A549 (cell line): ENCODE measurements around the gene SMAD6. TPM values are rescaled to one million over a fixed set of nuclear protein-coding genes. Genes with fewer than 3 reads are reported as not detected.
A peak's percentile ranks its signal among the peaks of the same experiment; 100 is the strongest.

Experiments
- ATAC-seq, 2 experiments: fragments of 200-7000 bp in 1 of 2; fragments of >200 bp in 1 of 2; cut with Nextera tagmentation in 1 of 2; cut with Tn5 transposase in 1 of 2; 3 replicates each; pipeline versions ENCODE4 v1.8.0 to v1.9.1; 2018 to 2020; ENCODE audit warnings: mild to moderate bottlenecking in 1 of 2, moderate library complexity in 1 of 2
- CTCF ChIA-PET: fragments of 300-600 bp; sonication (Branson Sonifier 250); formaldehyde crosslinking; extraction: SDS; loops from one replicate; lab custom pipeline; 2021; ENCODE audit warnings: antibody characterized with exemption, inconsistent platforms; lab: Yijun Ruan, JAX
- POLR2A ChIA-PET: fragments of 350-600 bp; formaldehyde crosslinking; extraction: SDS; loops from one replicate; lab custom pipeline; 2021; ENCODE audit warnings: antibody characterized with exemption, inconsistent platforms; lab: Yijun Ruan, JAX
- DNase-seq, 2 experiments: peaks; one replicate each; pipeline versions ENCODE4 v3.0.0 to v3.0.0-alpha.2; 2011 to 2016; ENCODE audit warnings: low read depth in 1 of 2, low spot score in 1 of 2
- FAIRE-seq: peaks from 2 replicates; lab custom pipeline; 2011; peaks lifted over from hg19 to GRCh38; lab: Jason Lieb, UNC
- H3K27ac ChIP-seq, 2 experiments: fragments of >200 bp; sonication (Bioruptor Twin); formaldehyde crosslinking; 3 replicates each; pipeline ENCODE4 v1.5.1; 2016 to 2017
- H3K4me1 ChIP-seq: fragments of >200 bp; sonication (Bioruptor Twin); formaldehyde crosslinking; 3 replicates; pipeline ENCODE4 v1.6.1; 2016
- H3K4me2 ChIP-seq: fragments of >200 bp; sonication (Bioruptor Twin); formaldehyde crosslinking; 3 replicates; pipeline ENCODE4 v1.6.1; 2016
- H3K4me3 ChIP-seq: fragments of >200 bp; sonication (Bioruptor Twin); formaldehyde crosslinking; 3 replicates; pipeline ENCODE4 v1.5.1; 2016
- H3K9me3 ChIP-seq: fragments of >200 bp; sonication (Bioruptor Twin); formaldehyde crosslinking; 3 replicates; pipeline ENCODE4 v1.6.1; 2016
- BCL3 ChIP-seq: fragments of >200 bp; sonication (Bioruptor Twin); formaldehyde crosslinking; IDR thresholded peaks from 3 replicates; pipeline ENCODE4 v1.6.1; 2016
- CEBPB ChIP-seq, 2 experiments: fragments of >200 bp in 1 of 2; sonication (Bioruptor Twin) in 1 of 2; formaldehyde crosslinking in 1 of 2; IDR thresholded peaks; 2 replicates each; pipeline ENCODE4 v1.6.1; 2012 to 2016
- CHD2 ChIP-seq: fragments of 150-350 bp; IDR thresholded peaks from 2 replicates; pipeline ENCODE4 v1.6.1; 2014; ENCODE audit warnings: low read length; ENCODE audit not compliant: partially characterized antibody
- E2F6 ChIP-seq: IDR thresholded peaks from 2 replicates; pipeline ENCODE4 v1.6.1; 2012; ENCODE audit warnings: low read depth, borderline replicate concordance
- EP300 ChIP-seq, 2 experiments: fragments of >200 bp; sonication (Bioruptor Twin); formaldehyde crosslinking; IDR thresholded peaks; 2 replicates in 1 of 2; 3 replicates in 1 of 2; pipeline ENCODE4 v1.6.1; 2016 to 2017
- FOSL2 ChIP-seq, 2 experiments: fragments of 450-650 bp in 1 of 2; fragments of >200 bp in 1 of 2; sonication (Bioruptor Twin) in 1 of 2; formaldehyde crosslinking; IDR thresholded peaks; 2 replicates each; pipeline versions ENCODE4 v1.5.0 to v1.6.1; 2016 to 2020; ENCODE audit warnings: mild to moderate bottlenecking in 1 of 2, moderate library complexity in 1 of 2
- GATA3 ChIP-seq: IDR thresholded peaks from 2 replicates; pipeline ENCODE4 v1.6.1; 2012; ENCODE audit warnings: borderline replicate concordance
- HES2 ChIP-seq: fragments of >200 bp; sonication (Bioruptor Twin); formaldehyde crosslinking; IDR thresholded peaks from 2 replicates; pipeline ENCODE4 v1.6.1; 2016
- HOXB13 ChIP-seq: fragments of 250-450 bp; sonication (Bioruptor Pico); IDR thresholded peaks from 2 replicates; pipeline ENCODE4 v1.5.0; 2020; ENCODE audit warnings: low read depth, mild to moderate bottlenecking, moderate library complexity
- JUN ChIP-seq, 2 experiments: fragments of >200 bp; sonication (Bioruptor Twin); formaldehyde crosslinking; IDR thresholded peaks; 2 replicates in 1 of 2; 3 replicates in 1 of 2; pipeline ENCODE4 v1.6.1; 2016 to 2017
- KDM1A ChIP-seq: fragments of 200-600 bp; sonication (generic); IDR thresholded peaks from 2 replicates; pipeline ENCODE4 v1.6.1; 2016; ENCODE audit warnings: low read depth, mild to moderate bottlenecking
- MAFK ChIP-seq: fragments of 450-650 bp; IDR thresholded peaks from 2 replicates; pipeline ENCODE4 v1.6.1; 2014; ENCODE audit not compliant: partially characterized antibody
- MAX ChIP-seq: IDR thresholded peaks from 2 replicates; pipeline ENCODE4 v1.6.1; 2012
- MAZ ChIP-seq: fragments of 150-350 bp; IDR thresholded peaks from 2 replicates; pipeline ENCODE4 v1.6.1; 2014; ENCODE audit warnings: antibody characterized with exemption, low read depth, low read length, borderline replicate concordance
- MYC ChIP-seq: IDR thresholded peaks from 2 replicates; pipeline ENCODE4 v1.6.1; 2012; ENCODE audit warnings: mild to moderate bottlenecking, inconsistent platforms, low read length, improper control_type of control experiment, borderline replicate concordance
- PBX3 ChIP-seq: IDR thresholded peaks from 2 replicates; pipeline ENCODE4 v1.6.1; 2012
- PHF8 ChIP-seq: fragments of 200-600 bp; sonication (generic); IDR thresholded peaks from 2 replicates; pipeline ENCODE4 v1.6.1; 2016; ENCODE audit warnings: low read depth, mild to moderate bottlenecking, antibody characterized with exemption, moderate library complexity, borderline replicate concordance
- POLR2A ChIP-seq: IDR thresholded peaks from 2 replicates; pipeline ENCODE4 v1.6.1; 2012; ENCODE audit warnings: mild to moderate bottlenecking, low read length
- RAD21 ChIP-seq, 2 experiments: fragments of >200 bp in 1 of 2; sonication (Bioruptor Twin) in 1 of 2; formaldehyde crosslinking in 1 of 2; IDR thresholded peaks in 1 of 2; conservative IDR thresholded peaks in 1 of 2; 2 replicates in 1 of 2; 3 replicates in 1 of 2; pipeline ENCODE4 v1.6.1; 2012 to 2018; ENCODE audit warnings: inconsistent platforms in 1 of 2
- RFX5 ChIP-seq: fragments of 450-650 bp; IDR thresholded peaks from 2 replicates; pipeline ENCODE4 v1.7.1; 2014; ENCODE audit warnings: antibody characterized with exemption, mild to moderate bottlenecking, moderate library complexity
- USF2 ChIP-seq: fragments of 450-650 bp; IDR thresholded peaks from 2 replicates; pipeline ENCODE4 v1.6.1; 2014; ENCODE audit warnings: antibody characterized with exemption
- ZC3H11A ChIP-seq: fragments of 450-650 bp; IDR thresholded peaks from 2 replicates; pipeline ENCODE4 v1.6.1; 2014; ENCODE audit warnings: antibody characterized with exemption, mild to moderate bottlenecking
- WGBS: methylation state at CpG from one replicate; pipeline ENCODE4 v1.1.6; 2017; ENCODE audit errors: missing lambda C conversion rate; 5-methylcytosine and 5-hydroxymethylcytosine counted together
- polyA minus RNA-seq: library from RNA; depleted of rRNA, polyadenylated mRNA; stranded (reverse); fragments of >200 nt; gene quantifications from 2 replicates; pipeline ENCODE4 v1.2.3, GENCODE V29; 2011; rRNA and poly(A)+ RNA removed
- polyA plus RNA-seq, 4 experiments: library from polyadenylated mRNA; depleted of rRNA in 3 of 4; stranded (reverse); fragments of >200 nt; fragmentation: RNase III in 1 of 4; extraction: RNeasy Plus Mini Kit Qiagen cat#74134 plus additional on column Dnase treatment in 1 of 4; gene quantifications; 2 replicates in 3 of 4; 3 replicates in 1 of 4; pipeline ENCODE4 v1.2.3, GENCODE V29; 2011 to 2017

Gene SMAD6
- polyA plus RNA-seq (2011; rRNA removed) (9.6 and 14.0 TPM in 2 replicates), polyA plus RNA-seq (2017; fragmentation: RNase III; extraction: RNeasy Plus Mini Kit Qiagen cat#74134 plus additional on column Dnase treatment) (40.5 to 46.7 TPM (median 46.6 TPM) in 3 replicates), polyA minus RNA-seq (29.1 and 38.4 TPM in 2 replicates)
- 41.3 and 55.8 TPM in 2 replicates for polyA plus RNA-seq (2012; cell fraction: cytosol; rRNA removed)
- polyA plus RNA-seq (2012; cell fraction: nucleus; rRNA removed), result 173 and 184 TPM in 2 replicates

- under 1% methylated on average over 48 of the region's 55 CpGs for WGBS
- Histone ChIP-seq H3K4me2 (peak within 1 kb of the TSS; percentile 97), H3K9me3 (no peaks in the 10 kb centered on the region), H3K4me1 (peaks cover 48% of the 10 kb centered on the region), H3K4me3 (peak within 1 kb of the TSS; percentile 90), H3K27ac (peak within 1 kb of the TSS; percentile 95)
- TF ChIP-seq JUN (IDR thresholded peaks at IDR 0.05) (peak; percentile 91 to 93), ZC3H11A (no peak), MAZ (peak; percentile 93; the same call in 1 of the 2 replicates), CHD2 (no peak), BCL3 (peak; percentile 94; the same call in 2 of the 3 replicates), E2F6 (peak; percentile 52), FOSL2 (IDR thresholded peaks at IDR 0.05) (no peak), FOSL2 (CRISPR knock-in tag; IDR thresholded peaks at IDR 0.05) (peak; percentile 38; the same call in 1 of the 2 replicates), EP300 (IDR thresholded peaks at IDR 0.05) (peak; percentile 22 to 67; a peak in 2 of 5 replicates), MYC (0 out of 2 replicates have a peak, but pooled peaks have one; percentile 5), PBX3 (peak; percentile 60), GATA3 (peak; percentile 71; the same call in 1 of the 2 replicates), MAX (peak; percentile 88; the same call in 1 of the 2 replicates), CEBPB (IDR thresholded peaks at IDR 0.05) (peak; percentile 99 to 100), RAD21 (conservative IDR thresholded peaks at IDR 0.05 in 1 of 2, IDR thresholded peaks at IDR 0.05 in 1 of 2) (peak; percentile 39 to 42; a peak in 4 of 5 replicates), PHF8 (0 out of 2 replicates have a peak, but pooled peaks have one; percentile 20), HOXB13 (CRISPR knock-in tag) (no peak), MAFK (peak; percentile 12), USF2 (peak; percentile 91), POLR2A (peak; percentile 73), KDM1A (no peak), RFX5 (no peak), HES2 (peak; percentile 75)
- peak; percentile 98 to 99 for DNase-seq
- peak; percentile 28 for FAIRE-seq
- POLR2A ChIA-PET, result interaction anchor here (0.6 to 7.3 kb wide), 14 partner anchors 9 to 230 kb away, joined by 3 to 94 read pairs (median 4); no protein-coding TSS in a partner anchor
- peak; percentile 61 to 75 for ATAC-seq
- CTCF ChIA-PET, result interaction anchor here (0.9 to 24.6 kb wide), 15 partner anchors 10 to 159 kb away, joined by 3 to 779 read pairs (median 10); no protein-coding TSS in a partner anchor
Measured at GRCh38 chr15:66702035-66702786, at the start of gene SMAD6. Gene SMAD6, plus strand, starts transcription at chr15:66702236. Its CDS starts 1,023 bp downstream, at chr15:66703259.
